Stimulated activated CD4-positive, alpha-beta T cell treated with anti-CD3 and anti-CD28 coated beads, Interleukin-2, amount 100 ng/mL, for 4 hours (primary cell): Measurements from ENCODE around the gene SERPINA1.

Experiments used
- DNase-seq: peaks from one replicate; pipeline ENCODE4 v3.0.0-alpha.2; 2020; ENCODE audit warnings: low read depth

The SERPINA1 gene

GRCh38 chr14:94346065-94346786, 42.2 kb downstream of the SERPINA1 start:
- DNase-seq, result peak; percentile 39

DNA sequence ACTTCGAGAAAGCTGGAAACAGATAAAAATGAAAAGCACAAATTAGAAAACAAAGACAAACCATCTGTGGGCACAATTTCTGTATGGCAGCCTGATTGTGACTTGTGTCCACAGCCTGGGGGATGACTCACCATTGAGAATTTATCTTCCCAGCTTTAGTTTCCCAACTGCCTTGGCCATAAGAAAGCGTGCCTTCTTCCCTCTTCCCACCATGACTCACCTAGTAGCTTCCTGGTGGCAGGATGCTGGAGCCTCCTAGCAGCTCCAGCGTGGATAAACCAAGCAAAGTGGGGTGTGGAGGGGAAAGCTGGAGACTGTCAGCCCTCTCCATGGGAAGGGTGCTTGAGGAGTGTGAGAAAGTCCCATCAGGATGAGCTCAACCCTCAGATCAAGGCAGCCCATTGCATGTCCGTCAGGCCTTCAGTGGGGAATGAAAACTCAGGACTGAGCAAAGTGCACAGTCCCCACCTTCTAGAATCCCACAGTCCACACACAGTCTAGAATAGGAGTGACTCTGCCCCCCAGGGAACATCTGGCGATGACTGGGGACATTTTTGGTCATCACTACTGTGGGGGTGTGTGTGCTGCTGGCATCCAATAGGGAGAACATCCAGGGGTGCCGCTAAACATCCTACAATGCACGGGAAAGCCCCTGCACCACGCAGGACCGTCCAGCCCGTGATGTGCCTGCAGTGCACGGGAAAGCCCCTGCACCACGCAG, 42.9 kb downstream of the SERPINA1 start:
- no peak for DNase-seq

DNA sequence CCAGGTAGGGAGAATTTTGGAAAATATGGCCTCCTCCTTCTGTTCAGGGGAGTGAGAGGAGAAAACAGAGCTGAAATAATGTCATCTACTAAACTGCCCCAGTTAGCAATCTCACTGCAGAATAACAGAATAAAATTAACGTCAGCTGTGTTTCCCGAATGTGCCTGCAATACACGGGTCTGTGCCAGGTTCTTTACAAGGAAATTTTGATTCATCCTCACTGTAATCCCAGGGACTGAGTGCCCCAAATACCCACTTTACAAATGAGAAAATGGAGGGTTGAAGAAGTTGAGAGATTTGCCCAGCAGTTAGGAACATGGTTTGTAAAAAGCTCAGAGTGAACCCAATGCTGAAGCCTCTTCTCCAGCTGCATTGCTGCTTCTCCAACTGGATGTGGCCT, 44.0 kb downstream of the SERPINA1 start:
- no peak for DNase-seq

DNA sequence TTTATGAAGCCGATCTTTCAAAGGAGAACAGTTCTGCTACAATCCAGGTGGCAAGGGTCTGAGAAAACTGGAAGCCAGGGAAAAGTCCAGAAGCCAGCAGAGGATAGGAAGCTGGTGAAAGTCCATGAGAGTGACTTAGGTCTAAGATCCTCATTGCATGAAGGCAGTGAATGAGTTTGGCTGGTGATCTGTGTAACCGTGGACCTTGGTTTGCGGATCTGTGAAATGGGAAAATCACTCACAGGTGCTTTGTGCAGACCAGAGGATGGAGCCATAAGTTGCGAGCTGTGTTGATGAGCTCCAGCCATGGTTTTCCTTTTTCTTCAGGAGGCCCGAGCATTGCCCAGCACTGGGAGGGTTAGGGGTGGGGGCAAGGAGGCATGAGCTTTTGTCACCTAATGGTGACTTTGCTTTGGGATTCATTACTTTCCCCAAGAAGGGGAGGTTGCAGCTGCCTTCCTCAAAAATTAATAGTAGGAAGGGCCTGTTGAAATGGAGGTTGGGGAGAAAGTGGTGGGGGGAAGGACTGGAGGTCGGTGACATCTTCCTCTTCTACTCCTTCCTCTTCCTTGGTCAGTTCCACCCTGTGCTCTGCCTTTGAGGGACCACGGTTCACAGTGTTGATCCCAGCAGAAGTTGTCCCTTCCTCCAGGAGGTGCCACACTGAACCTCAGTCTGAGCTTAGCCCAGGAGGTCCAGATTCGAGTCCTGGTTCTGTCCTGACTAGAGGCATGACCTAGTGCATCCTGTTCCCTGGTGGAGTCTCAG, 45.0 kb downstream of the SERPINA1 start:
- no peak for DNase-seq

DNA sequence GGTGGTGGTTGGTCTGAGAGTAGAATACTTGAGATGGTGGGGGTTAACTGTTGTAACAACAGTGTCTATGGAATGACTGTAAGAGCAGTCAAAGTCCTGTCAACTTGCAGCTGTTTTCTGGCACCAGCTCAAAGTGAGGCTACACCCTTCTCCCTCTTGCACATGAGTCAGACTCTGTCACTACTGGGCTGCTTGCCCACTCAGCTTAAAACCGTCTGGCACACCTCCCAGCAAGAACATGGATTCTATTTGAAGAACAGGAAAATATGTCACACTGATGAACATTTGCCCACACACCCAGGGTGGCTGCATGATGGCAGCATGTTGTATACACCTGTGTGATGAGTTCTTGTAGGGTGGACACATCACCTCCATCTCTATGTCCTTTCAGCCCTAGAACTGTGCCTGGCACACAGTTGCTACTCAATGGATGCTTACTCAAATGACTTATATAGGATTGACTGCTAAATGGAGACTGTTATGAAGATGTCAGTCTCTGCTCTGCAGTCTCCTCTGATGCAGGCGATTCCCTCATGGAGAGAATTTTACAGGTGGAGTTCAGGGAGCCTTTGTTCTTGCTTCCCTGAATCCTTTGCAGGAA, 46.0 kb downstream of the SERPINA1 start:
- peak; percentile 5 for DNase-seq

GRCh38 chr14:94341656-94342333, 46.6 kb downstream of the SERPINA1 start:
- no peak for DNase-seq

- DNase-seq, result no peak
Observed at GRCh38 chr14:94340533-94340932, 47.9 kb downstream of the SERPINA1 start.

DNA sequence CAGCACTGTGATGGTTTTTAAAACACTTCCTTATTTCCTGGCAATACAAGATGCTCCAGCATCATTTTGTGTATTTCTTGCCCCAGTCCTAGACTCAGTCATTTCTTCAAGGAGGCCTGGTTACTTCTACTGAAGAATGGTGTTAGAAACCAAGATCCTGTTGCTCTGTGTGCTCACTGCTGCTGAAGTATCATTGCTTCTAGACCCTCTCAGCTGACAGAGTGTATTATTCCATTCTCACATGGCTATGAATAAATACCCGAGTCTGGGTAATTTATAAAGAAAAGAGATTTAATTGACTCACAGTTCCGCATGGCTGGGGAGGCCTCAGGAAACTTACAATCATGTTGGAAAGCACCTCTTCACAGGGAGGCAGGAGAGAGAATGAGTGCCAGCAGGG, 50.4 kb downstream of the SERPINA1 start:
- no peak for DNase-seq

DNA sequence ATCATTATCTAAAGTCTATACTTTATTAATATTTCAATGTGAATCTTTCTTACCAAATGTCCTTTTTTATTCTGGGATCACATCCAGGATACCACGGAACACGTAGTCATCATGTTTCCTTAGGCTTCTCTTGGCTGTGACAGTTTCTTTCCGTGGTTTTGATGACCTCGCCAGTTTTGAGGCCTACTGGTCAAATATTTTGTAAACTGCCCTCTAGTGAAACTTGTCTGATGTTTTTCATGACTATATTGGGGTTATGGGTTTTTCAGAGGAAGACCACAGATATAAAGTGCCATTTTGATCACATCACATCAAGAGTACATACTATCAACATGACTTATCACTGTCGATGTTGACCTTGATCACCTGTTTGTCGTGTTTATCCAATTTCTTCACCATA, 51.1 kb downstream of the SERPINA1 start:
- no peak for DNase-seq

GRCh38 chr14:94334872-94335271, 53.5 kb downstream of the SERPINA1 start:
- DNase-seq, result no peak

DNA sequence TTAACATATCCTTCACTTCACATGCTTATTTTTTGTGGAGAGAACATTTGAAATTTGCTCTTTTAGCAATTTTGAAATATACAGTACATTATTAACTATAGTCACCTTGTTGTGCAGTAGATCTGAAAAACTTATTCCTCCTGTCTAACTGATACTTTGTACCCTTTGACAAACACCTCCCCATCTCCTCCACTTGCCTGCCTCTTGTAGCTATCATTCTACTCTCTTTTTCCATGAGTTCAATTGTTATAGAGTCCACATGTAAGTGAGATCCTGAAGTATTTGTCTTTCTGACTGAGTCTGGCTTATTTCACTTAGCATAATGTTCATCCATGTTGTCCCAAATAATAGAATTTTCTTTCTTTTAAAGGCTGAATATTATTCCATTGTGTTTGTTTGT, 55.8 kb downstream of the SERPINA1 start:
- no peak for DNase-seq

DNA sequence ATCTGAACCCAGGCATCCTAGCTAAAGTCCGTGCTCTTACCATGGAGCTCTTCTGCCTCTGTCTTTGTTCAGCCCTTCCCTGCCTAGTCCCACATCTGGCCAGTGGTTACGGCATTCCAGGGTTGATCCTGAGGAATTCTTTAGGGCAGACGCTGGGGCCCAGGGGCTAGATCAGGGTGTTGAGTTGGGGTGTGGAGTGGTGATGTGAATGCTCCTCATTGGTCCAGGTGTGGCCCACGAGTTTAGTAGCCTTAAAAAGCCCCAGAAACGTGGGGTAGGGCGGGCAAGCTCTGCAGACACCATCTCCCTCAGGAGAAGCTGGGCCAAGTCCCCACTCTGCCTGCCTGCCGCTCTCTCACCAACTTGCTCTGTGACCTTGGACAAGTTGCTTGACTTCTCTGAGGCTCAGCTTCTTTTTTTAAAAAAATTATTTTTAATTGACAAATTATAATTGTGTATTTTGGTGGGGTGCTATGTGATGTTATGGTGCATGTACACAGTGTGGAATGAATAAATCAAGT, 56.3 kb downstream of the SERPINA1 start:
- DNase-seq, result no peak

DNA sequence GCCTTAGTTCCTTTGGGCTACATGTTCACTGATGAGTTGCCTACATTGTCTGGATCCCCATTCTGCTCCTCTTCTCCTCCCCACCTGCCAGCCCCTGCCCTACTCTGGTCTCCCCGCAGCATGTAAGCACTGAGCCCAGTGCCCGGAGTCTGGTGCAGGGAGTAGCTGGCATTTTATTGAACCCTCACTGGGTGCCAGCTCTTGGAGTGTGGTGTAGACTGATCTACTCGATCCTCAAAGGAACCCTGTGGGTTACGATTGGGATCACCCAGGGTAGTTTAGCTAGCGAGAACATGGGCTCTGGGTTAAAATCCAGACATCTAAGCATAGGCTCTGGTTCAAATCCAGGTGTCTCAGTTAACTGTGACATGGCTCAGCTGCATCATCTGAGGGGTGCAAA, 56.9 kb downstream of the SERPINA1 start:
- DNase-seq, result no peak

GRCh38 chr14:94330857-94331256, 57.5 kb downstream of the SERPINA1 start:
- DNase-seq, result no peak

DNA sequence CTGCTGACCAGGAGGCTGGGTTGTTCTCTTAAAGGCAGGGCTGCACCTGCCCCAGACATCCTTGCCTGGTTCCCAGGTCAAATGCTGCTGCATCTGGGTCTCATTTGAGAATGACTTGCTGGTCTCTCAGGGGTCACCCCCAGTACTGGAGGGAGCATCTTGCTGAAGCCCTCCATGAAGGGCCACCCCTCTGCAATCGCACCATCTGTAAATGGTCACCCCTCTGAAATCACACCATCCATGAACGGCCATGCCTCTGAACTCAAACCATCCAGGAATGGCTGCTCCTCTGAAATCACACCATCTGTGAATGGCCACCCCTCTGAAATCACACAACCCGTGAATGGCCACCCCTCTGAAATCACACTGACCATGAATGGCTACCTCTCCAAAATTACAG, 58.0 kb downstream of the SERPINA1 start:
- no peak for DNase-seq

GRCh38 chr14:94329857-94330256, 58.5 kb downstream of the SERPINA1 start:
- no peak for DNase-seq

- DNase-seq, result no peak
Observed at GRCh38 chr14:94328196-94328595, 60.2 kb downstream of the SERPINA1 start.
